ELF-1 (cell line): Measurements from ENCODE around the gene HOTAIR.

ENCODE experiments used
- DNase-seq: peaks from one replicate; pipeline ENCODE4 v3.0.0-alpha.2; 2016; ENCODE audit warnings: low read depth, low spot score

The HOTAIR gene

GRCh38 chr12:53961025-53961761 lies 13.6 kb downstream of the HOTAIR start:
- peak; percentile 65 for DNase-seq

- DNase-seq: no peak
Observed at GRCh38 chr12:53960187-53961024, 14.3 kb downstream of the HOTAIR start.

- no peak for DNase-seq
Observed at GRCh38 chr12:53959314-53959713, 15.4 kb downstream of the HOTAIR start.

- no peak for DNase-seq
Observed at GRCh38 chr12:53958128-53958527, 16.6 kb downstream of the HOTAIR start.

- DNase-seq: no peak
Observed at GRCh38 chr12:53956914-53957536, 17.7 kb downstream of the HOTAIR start.

- DNase-seq: no peak
Observed at GRCh38 chr12:53956251-53956887, 18.4 kb downstream of the HOTAIR start.

- no peak for DNase-seq
Observed at GRCh38 chr12:53955776-53956250, 18.9 kb downstream of the HOTAIR start.

GRCh38 chr12:53955036-53955775 lies 19.5 kb downstream of the HOTAIR start:
- no peak for DNase-seq

- DNase-seq: no peak
Observed at GRCh38 chr12:53954694-53955035, 20.1 kb downstream of the HOTAIR start, which contains the start of gene HOXC12. Gene HOXC12, plus strand, starts transcription at chr12:53954903. Its CDS starts 27 bp downstream, at chr12:53954930.

GRCh38 chr12:53953831-53954693 lies 20.7 kb downstream of the HOTAIR start:
- no peak for DNase-seq

- DNase-seq: peak; percentile 86
Observed at GRCh38 chr12:53952871-53953734, 21.7 kb downstream of the HOTAIR start.

GRCh38 chr12:53952335-53952694 lies 22.4 kb downstream of the HOTAIR start:
- no peak for DNase-seq

- DNase-seq: no peak
Observed at GRCh38 chr12:53951577-53952334, 23.0 kb downstream of the HOTAIR start.

GRCh38 chr12:53950789-53951576 lies 23.8 kb downstream of the HOTAIR start:
- no peak for DNase-seq

- DNase-seq: no peak
Observed at GRCh38 chr12:53950437-53950773, 24.3 kb downstream of the HOTAIR start.

GRCh38 chr12:53949631-53950436 lies 24.9 kb downstream of the HOTAIR start:
- no peak for DNase-seq
